Stimulated activated naive CD8-positive, alpha-beta T cell treated with anti-CD3 and anti-CD28 coated beads, Interleukin-15, Interleukin-2, amounts not matched to agents 100 U/mL and 50 U/mL, for 24 hours (primary cell): Measurements from ENCODE around the gene LYZ.

ENCODE experiments used
- ATAC-seq: fragments of 150-1000 bp; cut with Tn5 transposase; one replicate; pipeline ENCODE4 v1.10.0; 2021
- DNase-seq: peaks from one replicate; pipeline ENCODE4 v3.0.0; 2021

LYZ gene

DNA sequence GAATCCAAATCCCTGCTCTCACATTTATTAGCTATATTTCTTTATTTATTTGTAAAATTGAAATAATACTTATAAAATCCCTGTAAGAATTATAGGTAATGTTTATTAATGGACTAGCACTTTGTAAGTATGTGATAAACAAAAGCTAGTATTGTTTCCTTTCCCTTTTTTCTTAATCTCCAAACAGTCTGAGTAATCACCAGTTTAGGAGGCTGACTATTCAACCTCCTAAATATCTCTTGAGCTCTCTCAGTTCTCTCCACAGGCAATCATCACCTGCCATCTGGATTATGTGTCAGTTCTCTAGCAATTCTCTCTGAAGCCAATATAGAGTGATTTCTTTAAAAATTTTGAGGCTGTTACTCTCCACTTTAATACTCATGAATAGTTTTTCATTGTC lies 9.2 kb upstream of the LYZ start:
- no peak for DNase-seq
- ATAC-seq, result no peak

GRCh38 chr12:69339999-69340398 lies 8.2 kb upstream of the LYZ start:
- DNase-seq (no peak), ATAC-seq (no peak)

GRCh38 chr12:69341328-69341727 lies 6.9 kb upstream of the LYZ start:
- ATAC-seq, result peak; percentile 48

DNA sequence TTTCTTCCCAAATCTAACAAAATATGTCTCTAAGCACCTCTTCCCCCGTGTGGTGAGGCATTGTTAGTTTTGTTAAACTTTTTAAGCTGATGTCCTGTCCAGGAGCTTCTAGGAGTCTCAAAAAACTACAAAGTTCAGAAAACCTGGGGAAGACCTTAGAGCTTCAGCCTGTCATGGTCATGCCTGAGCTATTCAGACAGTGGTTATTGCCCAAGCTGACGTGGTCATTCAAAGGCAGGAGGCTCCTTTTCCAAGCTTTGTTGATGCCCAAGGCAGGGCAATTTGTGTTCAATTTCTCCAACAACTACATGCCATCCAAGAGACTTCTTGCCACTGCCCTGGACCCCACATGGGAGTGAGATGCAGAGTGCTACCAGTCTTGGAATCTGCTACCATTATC lies 5.8 kb upstream of the LYZ start:
- DNase-seq, result no peak
- ATAC-seq, result no peak

More at GRCh38 chr12:69341328-69341727, 6.9 kb upstream of the LYZ start:
- DNase-seq, result no peak

GRCh38 chr12:69343357-69343756 lies 4.8 kb upstream of the LYZ start:
- no peak for ATAC-seq
- DNase-seq, result no peak

DNA sequence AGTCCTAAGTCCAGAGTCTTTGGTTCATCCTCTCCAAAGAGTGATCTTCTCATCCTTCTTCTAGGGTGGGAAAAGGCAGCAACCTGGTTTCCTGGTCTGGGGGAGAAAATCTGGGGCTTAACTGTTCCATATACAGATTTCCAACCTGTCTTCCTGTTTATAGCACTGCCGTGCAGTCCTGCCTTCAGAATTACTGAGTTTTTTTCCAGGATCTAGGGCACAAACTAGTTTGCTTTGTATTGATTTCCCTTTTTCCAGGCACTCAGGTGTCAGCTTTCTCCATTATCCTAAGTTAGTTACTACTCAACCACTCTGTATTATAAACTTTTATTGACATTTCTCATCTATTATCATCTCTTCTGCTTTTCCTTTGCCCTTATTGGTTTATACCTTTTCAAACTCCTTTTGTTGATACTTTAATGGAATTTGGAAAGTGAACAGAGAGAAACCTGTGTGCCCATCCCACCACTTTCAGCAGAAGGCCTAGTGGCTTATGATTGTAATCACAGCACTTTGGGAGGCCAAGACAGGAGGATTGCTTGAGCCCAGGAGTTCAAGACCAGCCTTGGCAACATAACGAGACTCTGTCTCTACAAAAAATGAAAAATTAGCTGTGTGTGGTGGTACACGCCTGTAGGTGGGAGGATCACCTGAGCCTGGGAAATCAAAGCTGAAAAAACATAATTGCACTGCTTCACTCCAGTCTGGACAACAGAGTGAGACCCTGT lies 4.1 kb upstream of the LYZ start:
- DNase-seq, result no peak
- no peak for ATAC-seq

DNA sequence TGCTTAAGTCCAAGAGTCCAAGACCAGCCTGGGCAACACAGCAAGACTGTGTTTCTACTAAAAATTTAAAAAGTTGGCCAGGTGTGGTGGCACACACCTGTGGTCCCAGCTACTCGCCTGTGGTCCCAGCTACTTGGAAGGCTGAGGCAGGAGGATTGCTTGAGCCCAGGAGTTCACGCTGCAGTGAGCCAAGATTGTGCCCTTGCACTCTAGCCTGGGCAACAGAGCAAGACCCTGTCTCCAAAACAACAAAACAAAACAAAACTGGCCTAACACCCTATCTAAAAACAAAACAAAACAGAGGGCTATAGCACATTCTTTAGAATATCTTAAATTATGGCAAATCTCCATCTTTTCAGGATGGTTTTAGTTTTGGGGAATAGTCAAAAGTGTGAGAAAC lies 3.1 kb upstream of the LYZ start:
- no peak for ATAC-seq
- no peak for DNase-seq

DNA sequence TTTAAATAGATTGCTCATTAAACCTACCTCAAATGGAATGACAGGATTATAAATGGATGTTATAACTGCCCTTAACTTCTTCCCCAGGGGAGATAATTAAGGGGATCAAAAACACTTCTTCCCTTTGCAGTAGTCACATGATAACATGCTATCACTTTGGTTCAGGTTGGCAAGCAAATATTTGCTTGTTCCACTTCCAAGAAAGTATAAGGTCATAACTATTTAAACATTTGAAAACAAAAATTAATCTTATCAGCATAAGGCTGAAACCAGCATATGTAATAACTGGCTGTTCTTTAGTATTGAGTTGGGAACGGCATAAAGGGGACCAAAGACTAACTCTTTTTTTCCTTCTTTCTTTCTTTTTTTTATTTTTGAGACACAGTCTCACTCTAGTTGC lies 2.4 kb upstream of the LYZ start:
- DNase-seq (no peak), ATAC-seq (no peak)

DNA sequence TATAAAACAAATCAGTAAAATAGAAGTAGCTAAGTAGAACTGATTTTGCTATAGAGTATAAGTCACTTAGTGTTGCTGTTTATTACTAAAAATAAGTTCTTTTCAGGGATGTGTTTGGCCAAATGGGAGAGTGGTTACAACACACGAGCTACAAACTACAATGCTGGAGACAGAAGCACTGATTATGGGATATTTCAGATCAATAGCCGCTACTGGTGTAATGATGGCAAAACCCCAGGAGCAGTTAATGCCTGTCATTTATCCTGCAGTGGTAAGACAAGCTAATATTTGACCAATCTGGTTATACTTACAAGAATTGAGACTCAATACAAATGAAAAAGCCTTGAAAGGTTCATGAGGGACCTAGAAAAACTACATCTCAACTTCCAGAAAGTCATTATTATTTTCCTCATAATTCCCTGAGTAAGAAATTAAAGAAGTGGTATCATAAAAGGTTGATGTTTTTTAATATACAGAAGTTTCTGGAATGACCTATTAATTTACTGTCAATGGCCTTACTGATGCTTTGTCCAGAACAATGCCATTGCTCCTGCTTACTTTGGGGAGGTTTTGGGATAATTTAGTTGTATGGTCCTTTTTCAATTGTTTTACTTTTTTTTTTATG lies 1.9 kb downstream of the LYZ start:
- ATAC-seq (no peak), DNase-seq (no peak)

DNA sequence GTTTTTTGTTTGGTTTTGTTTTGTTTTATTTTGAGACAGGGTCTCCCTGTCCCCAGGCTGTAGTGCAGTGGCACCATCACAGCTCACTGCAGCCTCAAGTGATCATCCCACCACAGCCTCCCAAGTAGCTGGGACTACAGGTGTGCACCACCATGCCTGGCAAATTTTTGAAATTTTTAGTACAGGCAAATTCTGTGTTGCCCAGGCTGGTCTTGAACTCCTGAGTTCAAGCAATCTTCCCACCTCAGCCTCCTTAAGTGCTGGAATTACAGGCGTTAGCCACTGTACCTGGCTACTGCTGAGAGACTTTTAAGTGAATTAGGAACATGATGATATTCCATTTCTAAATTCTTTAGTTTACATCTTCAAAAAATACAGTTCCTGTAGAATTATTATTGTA lies 2.6 kb downstream of the LYZ start:
- no peak for DNase-seq
- ATAC-seq, result no peak

- no peak for ATAC-seq
- no peak for DNase-seq
Measured at GRCh38 chr12:69351462-69352236, 3.5 kb downstream of the LYZ start.

DNA sequence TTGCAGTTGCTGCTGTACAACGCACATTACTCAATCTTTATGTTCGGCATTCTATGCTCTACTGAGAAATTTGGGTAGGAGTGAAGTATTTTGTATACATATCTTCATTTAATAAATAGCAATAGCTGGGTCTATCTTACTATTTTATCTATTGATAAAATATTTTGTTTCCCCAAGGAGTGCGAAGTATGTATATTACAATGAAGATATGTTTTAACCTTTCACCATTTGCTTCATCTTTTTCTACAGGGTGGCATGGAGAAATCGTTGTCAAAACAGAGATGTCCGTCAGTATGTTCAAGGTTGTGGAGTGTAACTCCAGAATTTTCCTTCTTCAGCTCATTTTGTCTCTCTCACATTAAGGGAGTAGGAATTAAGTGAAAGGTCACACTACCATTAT lies 4.7 kb downstream of the LYZ start:
- no peak for DNase-seq

DNA sequence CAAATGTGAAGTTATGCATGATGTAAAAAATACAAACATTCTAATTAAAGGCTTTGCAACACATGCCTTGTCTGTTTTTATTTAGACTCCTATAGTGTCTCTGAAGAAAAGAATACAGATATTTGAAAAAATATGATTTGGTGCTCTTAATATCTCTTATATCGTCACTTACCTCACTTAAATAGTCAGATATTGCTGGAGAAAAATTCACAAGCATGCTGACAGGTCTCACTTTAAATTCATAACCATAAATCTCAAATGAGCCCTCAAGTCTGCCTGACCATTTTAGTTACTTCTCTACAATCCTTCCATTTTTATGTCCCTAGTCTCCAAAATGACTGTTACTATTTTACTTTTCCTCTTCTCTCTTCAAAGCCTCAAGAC lies 6.0 kb downstream of the LYZ start:
- no peak for ATAC-seq

More for the DNA sequence above, 4.7 kb downstream of the LYZ start:
- ATAC-seq, result no peak

DNA sequence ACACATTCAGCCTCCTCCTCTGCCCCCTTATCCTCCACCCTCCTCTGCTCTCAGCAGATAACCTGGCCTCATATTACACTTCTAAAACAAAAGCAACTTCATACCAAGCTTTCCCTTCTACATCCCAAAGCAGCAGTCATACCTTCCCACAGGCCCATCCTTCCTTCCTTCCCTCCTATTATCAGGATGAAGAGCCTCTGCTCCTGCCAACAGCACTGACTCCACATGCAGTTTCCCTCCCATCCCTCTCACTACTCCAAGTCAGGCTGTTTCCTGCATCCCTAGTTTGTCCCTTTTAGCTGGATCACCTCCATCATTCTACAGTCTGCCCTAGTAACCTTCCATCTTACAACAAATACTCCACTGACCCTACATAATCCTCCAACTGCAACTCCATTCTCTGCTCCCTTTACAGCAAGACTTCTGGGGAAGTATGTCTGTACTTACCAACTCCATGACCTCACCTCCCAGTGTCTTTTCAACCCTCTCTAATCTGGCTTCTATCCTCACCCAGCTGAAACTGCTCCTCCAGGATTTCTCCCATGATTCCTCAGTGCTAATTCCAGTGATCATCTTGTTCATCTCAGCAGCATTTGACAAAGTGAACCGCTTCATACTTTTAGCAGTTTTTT lies 6.5 kb downstream of the LYZ start:
- no peak for DNase-seq
- ATAC-seq, result no peak

More for the DNA sequence above, 6.0 kb downstream of the LYZ start:
- DNase-seq, result no peak

DNA sequence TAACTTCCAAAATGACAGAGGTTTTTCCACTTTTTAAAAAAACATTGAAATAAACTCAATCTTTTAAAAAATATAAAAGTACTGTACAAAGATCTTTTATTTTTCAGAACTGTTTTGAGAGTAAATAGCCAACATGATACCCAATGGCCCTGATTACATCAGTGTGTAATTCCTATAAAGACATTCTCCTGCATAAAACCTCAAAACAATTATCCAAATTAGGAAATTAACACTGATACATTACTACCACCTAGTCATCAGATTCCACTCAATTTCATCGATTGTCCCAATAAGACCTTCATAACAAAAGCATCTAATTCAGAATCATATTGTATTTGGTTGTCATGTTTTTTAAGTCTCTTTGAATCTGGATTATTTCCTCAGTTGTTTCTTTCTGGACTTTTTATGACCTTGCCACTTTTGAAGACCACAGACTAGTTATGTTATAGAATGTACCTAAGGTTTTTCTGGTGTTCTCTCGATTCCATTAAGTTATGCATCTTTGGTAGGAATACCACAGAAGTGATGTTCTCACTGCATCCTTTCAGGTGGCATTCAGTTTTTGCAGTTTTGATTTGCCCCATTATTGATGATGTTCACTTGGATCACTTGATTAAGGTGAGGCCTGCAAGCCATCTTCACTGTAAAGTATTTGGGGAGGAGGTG lies 7.3 kb downstream of the LYZ start:
- ATAC-seq, result no peak
- DNase-seq, result no peak

- DNase-seq (peak; percentile 87), ATAC-seq (peak; percentile 88)
Measured at GRCh38 chr12:69359531-69360347, 11.6 kb downstream of the LYZ start, which contains the start of gene YEATS4. TSS of gene YEATS4 (plus strand) at chr12:69359743. CDS start at chr12:69359973, 230 bp downstream.

DNA sequence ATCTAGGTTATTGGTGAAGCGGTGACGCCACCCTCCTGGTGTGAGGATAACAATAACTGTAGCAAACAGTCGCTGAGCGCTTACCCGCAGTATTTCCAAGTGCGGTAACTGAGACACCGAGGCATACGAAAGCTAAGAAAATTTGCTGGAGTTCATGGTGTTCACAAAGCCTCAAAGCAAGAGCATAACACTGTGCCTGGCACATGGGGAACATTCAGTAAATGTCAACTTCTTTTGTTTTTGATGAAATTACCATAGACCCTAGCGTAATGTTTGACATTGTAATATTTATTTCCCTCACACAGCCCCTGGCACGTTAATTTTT lies 12.1 kb downstream of the LYZ start:
- DNase-seq (no peak), ATAC-seq (no peak)

- DNase-seq (no peak), ATAC-seq (no peak)
Measured at GRCh38 chr12:69366796-69367195, 18.6 kb downstream of the LYZ start.

DNA sequence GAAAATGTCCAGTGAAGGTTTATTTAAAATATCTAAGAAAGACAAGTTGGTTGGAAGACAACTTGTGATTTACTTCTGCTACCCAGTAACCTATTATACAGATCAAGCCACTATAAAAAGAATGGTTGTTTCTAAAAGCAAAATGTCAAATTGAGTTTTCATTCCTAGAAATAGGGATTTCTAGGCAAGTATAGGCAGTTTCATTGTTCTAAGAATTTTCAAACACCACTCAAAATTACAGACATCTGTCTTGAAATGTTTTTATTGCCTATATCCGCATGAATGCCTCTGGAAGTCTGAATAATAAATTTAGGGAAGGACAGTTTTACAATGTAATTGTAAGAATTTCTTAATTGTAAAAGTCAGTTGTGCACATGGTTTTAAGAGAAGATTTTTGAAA lies 20.0 kb downstream of the LYZ start:
- DNase-seq, result no peak
- no peak for ATAC-seq

- no peak for ATAC-seq
- DNase-seq, result no peak
Measured at GRCh38 chr12:69383074-69383473, 34.9 kb downstream of the LYZ start.

DNA sequence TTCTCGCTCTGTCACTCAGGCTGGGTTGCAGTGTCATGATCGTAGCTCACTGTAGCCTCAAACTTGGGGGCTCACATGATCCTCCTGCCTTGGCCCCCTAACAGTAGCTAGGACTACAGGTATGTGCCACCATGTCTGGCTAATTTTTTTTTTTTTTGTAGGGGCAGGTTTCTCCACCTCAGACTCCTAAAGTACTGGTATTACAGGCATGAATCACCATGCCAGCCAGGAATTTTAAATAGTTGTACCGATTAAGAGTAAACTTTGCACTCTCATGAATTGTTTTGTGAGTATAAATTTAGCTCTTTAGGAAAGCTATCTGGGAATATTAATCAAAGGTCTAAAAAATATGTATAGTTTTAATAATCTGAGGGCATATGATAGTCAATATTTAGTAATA lies 36.9 kb downstream of the LYZ start:
- DNase-seq, result no peak
- ATAC-seq, result no peak

DNA sequence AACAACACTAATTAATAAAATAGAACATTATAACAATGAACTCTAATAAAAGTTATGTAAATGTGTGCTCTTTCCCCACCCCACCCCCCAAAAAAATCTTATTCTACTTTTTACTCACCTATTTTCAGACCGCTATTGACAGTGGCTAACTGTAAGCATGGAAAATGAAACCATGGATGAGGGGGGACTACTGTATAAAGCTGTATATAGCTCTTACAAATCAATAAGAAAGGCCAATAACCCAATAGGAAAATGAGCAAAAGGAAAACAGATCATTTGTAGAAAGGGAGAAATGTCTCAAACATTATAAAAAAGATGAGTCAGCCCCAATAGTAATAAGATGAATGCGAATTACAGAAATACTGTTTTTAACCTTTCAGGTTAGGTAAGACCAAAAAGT lies 38.7 kb downstream of the LYZ start:
- ATAC-seq (no peak), DNase-seq (no peak)
